GM21390 (cell line): ENCODE data around the gene STAT5A.
"Not testable (repeated sequence)": the region's sequence is repeated elsewhere in the genome, so short reads cannot be mapped to it uniquely, and the experiment has no call there.

Source experiments
- ATAC-seq: cut with Tn5 transposase; IDR thresholded peaks from one replicate; pipeline ENCODE4 v1.9.1; 2021; ENCODE audit not compliant: unreplicated experiment

The STAT5A gene

GRCh38 chr17:42283241-42284023, 4.9 kb upstream of the STAT5A start:
- no peak for ATAC-seq

GRCh38 chr17:42284024-42284369, 4.3 kb upstream of the STAT5A start:
- ATAC-seq, result no peak

GRCh38 chr17:42284566-42284965, 3.7 kb upstream of the STAT5A start:
- ATAC-seq, result no peak

- no peak for ATAC-seq
Observed at GRCh38 chr17:42285346-42286050, 2.8 kb upstream of the STAT5A start.

DNA sequence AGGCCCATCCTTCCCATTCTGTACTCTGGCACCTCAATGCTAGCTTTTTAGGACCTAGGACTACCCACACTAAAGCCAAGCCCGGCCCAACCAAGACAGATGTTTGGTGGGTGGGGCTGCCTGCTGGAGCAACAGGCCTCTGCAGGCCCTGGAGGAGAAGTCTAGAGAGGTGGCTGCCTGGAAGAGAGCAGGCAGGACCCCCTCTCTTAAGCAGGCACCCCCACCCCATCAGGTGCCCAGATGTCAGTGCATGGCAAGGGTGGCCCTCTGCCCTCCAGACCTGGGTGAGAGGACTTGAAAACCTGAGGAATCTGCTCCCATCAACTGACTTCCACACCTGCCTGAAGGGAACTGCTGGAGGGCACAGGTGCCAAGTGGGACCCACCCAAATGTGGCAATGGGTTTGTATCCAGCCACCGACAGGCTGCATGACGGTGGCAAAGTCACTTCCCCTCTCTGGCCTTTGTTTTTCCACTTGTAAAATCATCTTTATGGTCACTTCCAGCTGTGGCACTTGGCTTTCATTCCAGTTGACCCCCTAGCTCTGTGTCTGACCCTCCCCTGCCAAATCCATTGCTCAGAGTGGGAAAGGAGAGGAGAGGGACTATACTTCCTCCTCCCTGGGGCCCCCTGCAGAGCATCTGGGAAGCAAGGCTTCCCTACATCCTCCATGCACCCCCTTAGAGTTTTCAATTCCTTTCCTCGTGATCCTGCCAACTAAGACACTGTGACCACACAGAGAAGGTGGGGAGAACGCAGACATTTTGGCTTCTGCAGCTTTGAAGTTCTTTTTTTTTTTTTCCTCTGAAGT, 1.7 kb upstream of the STAT5A start:
- ATAC-seq, result no peak

DNA sequence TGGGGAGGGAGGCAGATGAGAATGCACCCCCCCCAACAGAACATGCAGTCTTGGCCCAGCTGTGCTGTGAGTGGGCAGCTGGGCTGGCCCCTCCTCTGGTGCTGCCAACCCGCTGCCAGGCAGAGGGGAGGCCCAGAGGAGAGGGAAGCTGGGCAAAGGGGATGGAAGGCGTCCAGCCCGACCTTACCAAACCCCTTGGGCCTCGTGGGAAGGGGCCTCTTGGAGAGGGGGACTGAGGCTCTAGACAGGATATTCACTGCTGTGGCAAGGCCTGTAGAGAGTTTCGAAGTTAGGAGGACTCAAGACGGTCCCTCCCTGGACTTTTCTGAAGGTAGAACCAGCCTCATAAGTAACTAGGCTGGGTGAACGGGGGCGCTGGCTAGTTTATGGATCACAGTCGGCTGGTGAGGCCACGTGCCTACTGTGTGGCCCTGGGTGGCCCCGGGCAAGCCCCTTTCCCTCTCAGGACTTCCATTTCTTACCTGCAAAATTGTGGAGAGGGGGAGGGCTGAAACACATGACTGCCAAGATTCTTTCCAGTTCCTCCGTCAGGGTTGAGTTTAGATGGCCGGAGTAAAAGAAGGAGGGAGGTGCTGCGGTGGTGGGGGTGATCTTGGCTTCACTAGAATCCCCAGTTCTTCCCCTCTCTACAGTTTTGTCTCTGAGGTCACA, 857 bp upstream of the STAT5A start:
- no peak for ATAC-seq

DNA sequence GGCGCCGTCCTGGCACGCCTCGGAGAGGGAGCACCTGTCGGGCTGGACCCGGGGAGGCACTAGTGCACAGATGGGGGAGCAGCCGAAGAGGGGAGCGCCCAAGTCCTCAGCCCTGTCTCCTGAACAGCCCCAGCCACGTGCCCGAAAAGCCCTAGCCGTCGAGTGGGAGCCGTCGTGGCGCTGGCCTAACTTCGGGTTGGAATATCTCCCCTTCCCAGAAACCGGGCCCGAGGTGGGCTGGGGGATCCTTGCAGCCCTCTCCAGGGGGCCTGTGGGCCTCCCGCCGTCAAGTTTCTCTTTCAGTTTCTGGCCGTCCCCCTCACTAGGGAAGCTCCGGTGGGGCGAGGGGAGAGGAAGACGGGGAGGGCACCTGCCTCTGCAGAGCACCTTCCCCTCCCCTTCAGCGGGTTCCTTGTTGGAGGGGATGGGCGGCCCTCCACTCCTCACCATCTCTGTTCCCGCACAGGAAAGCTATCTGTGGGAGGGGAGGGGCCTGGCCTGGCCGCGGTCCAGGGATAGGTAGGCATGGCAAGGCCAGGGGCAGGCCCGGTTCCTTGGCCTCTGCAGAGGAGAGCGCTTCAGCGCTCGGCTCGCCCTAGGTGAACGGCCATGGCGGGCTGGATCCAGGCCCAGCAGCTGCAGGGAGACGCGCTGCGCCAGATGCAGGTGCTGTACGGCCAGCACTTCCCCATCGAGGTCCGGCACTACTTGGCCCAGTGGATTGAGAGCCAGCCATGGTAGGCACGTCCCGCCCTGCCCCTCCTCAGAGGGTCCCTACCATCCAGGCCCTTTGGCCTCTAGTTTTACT, 709 bp downstream of the STAT5A start:
- ATAC-seq, result no peak

DNA sequence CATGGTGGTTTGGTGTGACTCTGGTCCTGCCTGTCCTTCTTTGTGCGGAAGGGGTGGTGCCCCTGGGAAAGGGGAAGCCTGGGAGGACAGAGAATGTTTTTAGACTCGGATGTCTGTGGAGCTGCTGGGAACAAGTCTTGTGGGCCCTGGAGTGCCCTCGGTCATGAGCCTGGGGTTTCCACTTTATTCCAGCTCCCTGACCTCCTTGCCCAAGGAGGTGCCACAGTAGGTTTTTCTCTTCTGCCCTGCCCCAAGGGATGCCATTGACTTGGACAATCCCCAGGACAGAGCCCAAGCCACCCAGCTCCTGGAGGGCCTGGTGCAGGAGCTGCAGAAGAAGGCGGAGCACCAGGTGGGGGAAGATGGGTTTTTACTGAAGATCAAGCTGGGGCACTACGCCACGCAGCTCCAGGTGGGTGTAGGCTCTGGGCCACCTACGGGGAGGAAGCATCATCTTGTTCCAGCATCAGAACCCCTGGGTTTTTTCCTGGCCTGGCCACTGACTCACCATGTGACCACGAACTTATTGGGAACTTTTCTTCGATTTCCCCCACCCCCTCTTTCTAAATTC, 1.4 kb downstream of the STAT5A start:
- no peak for ATAC-seq

DNA sequence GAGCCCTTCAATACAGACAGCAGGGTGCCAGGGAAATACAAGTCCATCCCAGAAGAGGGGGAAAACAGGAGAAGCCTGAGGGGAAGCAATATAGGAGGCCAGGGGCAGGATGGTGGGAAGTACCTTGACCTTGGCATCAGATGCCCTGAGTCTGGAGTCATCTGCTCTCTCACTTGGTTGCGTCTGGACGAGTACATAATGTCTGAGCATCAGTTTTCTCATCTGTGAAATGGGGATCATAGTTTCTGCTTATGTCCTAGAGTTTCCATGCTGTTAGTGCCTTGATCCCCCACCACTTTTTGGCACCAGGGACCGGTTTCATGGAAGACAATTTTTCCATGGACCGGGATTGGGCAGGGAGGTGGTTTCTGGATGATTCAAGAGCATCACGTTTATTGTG, 2.3 kb downstream of the STAT5A start:
- no peak for ATAC-seq

DNA sequence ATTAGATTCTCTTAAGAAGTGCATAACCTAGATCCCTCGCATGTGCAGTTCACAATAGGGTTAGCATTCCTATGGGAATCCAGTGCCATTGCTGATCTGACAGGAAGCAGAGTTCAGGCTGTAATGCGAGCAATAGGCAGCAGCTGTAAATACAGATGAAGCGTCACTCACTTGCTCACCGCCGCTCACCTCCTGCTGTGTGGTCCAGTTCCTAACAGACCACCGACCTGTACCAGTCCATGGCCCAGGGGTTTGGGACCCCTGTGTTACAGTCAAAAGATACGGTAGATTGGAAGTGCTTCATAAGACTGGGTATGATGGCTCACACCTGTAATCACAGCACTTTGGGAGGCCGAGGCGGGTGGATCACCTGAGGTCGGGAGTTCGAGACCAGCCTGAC, 2.8 kb downstream of the STAT5A start:
- no peak for ATAC-seq

GRCh38 chr17:42294469-42295398, 6.4 kb downstream of the STAT5A start:
- no peak for ATAC-seq

DNA sequence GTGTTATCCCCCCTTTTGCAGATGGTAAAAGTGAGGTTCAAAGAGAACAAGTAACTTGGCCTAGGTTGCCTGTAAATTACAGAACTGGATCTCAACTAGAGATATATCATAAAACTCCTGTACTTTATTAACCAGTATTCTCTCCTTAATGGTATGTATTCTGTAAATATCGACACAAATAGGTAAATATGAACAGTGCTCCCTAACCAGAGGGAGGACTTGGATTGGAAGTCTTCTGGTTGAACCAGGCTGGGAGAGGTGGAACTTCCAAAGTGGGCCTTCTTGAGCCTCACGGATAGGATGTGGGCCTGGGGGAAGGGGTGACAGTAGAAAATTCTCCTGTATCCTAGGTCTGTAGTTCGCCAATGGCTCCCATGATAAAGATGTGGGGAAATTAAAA, 7.7 kb downstream of the STAT5A start:
- ATAC-seq, result no peak

- not testable (repeated sequence) for ATAC-seq
Observed at GRCh38 chr17:42297775-42298174, 9.5 kb downstream of the STAT5A start.

GRCh38 chr17:42299361-42299760, 11.1 kb downstream of the STAT5A start:
- not testable (repeated sequence) for ATAC-seq

DNA sequence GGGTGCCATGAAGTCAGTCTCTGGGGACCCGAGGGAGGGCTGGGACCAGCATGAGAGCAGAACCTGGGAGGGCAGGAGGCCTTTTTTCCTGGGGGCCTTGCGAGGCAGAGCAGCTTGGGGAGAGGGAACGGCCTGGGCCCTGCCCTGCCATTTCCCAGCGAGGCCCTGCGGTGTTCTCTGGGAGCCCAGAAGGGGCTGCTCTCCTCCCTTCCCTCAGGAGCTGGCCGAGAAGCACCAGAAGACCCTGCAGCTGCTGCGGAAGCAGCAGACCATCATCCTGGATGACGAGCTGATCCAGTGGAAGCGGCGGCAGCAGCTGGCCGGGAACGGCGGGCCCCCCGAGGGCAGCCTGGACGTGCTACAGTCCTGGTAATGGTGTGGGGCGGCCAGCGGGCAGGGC, 11.6 kb downstream of the STAT5A start:
- ATAC-seq, result not testable (repeated sequence)

GRCh38 chr17:42301022-42301421, 12.7 kb downstream of the STAT5A start:
- no peak for ATAC-seq

- no peak for ATAC-seq
Observed at GRCh38 chr17:42303694-42304093, 15.4 kb downstream of the STAT5A start.

- no peak for ATAC-seq
Observed at GRCh38 chr17:42304187-42305030, 16.1 kb downstream of the STAT5A start.
